GM12878 (cell line): ENCODE data around the gene TOX4.

Source experiments
- EP300 ChIP-seq, 2 experiments: fragments of 150-350 bp in 1 of 2; IDR thresholded peaks; 2 replicates each; pipeline ENCODE4 v1.6.1; 2011 to 2012; ENCODE audit warnings: low read depth in 2 of 2, low read length in 2 of 2, borderline replicate concordance in 1 of 2, improper control_type of control experiment in 1 of 2, inconsistent platforms in 1 of 2; ENCODE audit not compliant: control insufficient read depth in 1 of 2
- NR2F1 ChIP-seq: fragments of 450-650 bp; conservative IDR thresholded peaks from 2 replicates; pipeline ENCODE4 v1.6.1; 2017; ENCODE audit warnings: mild to moderate bottlenecking
- POLR2AphosphoS5 ChIP-seq: IDR thresholded peaks from 2 replicates; pipeline ENCODE4 v1.6.1; 2011; ENCODE audit warnings: mild to moderate bottlenecking, low read length, inconsistent platforms
- SIX5 ChIP-seq: IDR thresholded peaks from 2 replicates; pipeline ENCODE4 v1.6.1; 2011; ENCODE audit warnings: mild to moderate bottlenecking, low read depth, low read length, moderate library complexity; ENCODE audit not compliant: severe bottlenecking
- TF ChIP-seq, protein P1 (sequence below): IDR thresholded peaks from 2 replicates; pipeline ENCODE4 v1.6.1; 2011; ENCODE audit warnings: low read depth, low read length, improper control_type of control experiment, borderline replicate concordance
- TF ChIP-seq, protein P2 (sequence below), 3 experiments: IDR thresholded peaks in 2 of 3; conservative IDR thresholded peaks in 1 of 3; 2 replicates each; pipeline ENCODE4 v1.5.1; 2011; ENCODE audit warnings: low read depth in 3 of 3, low read length in 3 of 3, mild to moderate bottlenecking in 3 of 3, control low read depth in 2 of 3, moderate library complexity in 2 of 3, inconsistent platforms in 1 of 3, mixed read lengths in 1 of 3; ENCODE audit not compliant: control insufficient read depth in 2 of 3, insufficient read depth in 1 of 3; ENCODE audit errors: extremely low read depth in 1 of 3

- TF ChIP-seq, protein P1, sequence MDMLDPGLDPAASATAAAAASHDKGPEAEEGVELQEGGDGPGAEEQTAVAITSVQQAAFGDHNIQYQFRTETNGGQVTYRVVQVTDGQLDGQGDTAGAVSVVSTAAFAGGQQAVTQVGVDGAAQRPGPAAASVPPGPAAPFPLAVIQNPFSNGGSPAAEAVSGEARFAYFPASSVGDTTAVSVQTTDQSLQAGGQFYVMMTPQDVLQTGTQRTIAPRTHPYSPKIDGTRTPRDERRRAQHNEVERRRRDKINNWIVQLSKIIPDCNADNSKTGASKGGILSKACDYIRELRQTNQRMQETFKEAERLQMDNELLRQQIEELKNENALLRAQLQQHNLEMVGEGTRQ: no peak
- no peak for TF ChIP-seq SIX5
- no peak for TF ChIP-seq EP300 (IDR thresholded peaks at IDR 0.05; ENCODE audit: borderline replicate concordance in 1 of 2, control insufficient read depth in 1 of 2, low read depth in 2 of 2, low read length in 2 of 2)
- TF ChIP-seq NR2F1: no peak
- TF ChIP-seq, protein P2, sequence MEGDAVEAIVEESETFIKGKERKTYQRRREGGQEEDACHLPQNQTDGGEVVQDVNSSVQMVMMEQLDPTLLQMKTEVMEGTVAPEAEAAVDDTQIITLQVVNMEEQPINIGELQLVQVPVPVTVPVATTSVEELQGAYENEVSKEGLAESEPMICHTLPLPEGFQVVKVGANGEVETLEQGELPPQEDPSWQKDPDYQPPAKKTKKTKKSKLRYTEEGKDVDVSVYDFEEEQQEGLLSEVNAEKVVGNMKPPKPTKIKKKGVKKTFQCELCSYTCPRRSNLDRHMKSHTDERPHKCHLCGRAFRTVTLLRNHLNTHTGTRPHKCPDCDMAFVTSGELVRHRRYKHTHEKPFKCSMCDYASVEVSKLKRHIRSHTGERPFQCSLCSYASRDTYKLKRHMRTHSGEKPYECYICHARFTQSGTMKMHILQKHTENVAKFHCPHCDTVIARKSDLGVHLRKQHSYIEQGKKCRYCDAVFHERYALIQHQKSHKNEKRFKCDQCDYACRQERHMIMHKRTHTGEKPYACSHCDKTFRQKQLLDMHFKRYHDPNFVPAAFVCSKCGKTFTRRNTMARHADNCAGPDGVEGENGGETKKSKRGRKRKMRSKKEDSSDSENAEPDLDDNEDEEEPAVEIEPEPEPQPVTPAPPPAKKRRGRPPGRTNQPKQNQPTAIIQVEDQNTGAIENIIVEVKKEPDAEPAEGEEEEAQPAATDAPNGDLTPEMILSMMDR (IDR thresholded peaks at IDR 0.05 in 2 of 3, conservative IDR thresholded peaks at IDR 0.05 in 1 of 3; ENCODE audit: control insufficient read depth in 2 of 3, extremely low read depth in 1 of 3, insufficient read depth in 1 of 3, low read depth in 3 of 3, low read length in 3 of 3): no peak
- no peak for TF ChIP-seq POLR2AphosphoS5
Observed at GRCh38 chr14:21454843-21455544, 22.0 kb upstream of the TOX4 start.
